HepG2 (cell line): ENCODE results near the gene PAIP2. TPM values are rescaled to one million over a fixed set of nuclear protein-coding genes. Genes with fewer than 3 reads are reported as not detected.

Source experiments
- DPF2 ChIP-seq: sonication (generic); formaldehyde crosslinking; IDR thresholded peaks from 2 replicates; pipeline ENCODE4 v1.4.0; 2020; ENCODE audit warnings: mild to moderate bottlenecking, low read depth, missing genetic modification reagents, borderline replicate concordance
- HNF4G ChIP-seq, 2 experiments: sonication (generic) in 1 of 2; formaldehyde crosslinking in 1 of 2; IDR thresholded peaks; 2 replicates each; pipeline versions ENCODE4 v1.4.0 to v1.6.1; 2011 to 2020; ENCODE audit warnings: borderline replicate concordance in 2 of 2, low read depth in 2 of 2, mild to moderate bottlenecking in 2 of 2, low read length in 1 of 2, missing genetic modification reagents in 1 of 2, moderate library complexity in 1 of 2
- MIER2 ChIP-seq: IDR thresholded peaks from 2 replicates; pipeline ENCODE4 v1.6.1; 2016; ENCODE audit warnings: missing biosample characterization, missing genetic modification reagents
- REL ChIP-seq: sonication (generic); formaldehyde crosslinking; conservative IDR thresholded peaks from 2 replicates; pipeline ENCODE4 v1.8.0; 2022; ENCODE audit warnings: mild to moderate bottlenecking, missing genetic modification reagents, moderate library complexity
- SP140L ChIP-seq: sonication (generic); formaldehyde crosslinking; IDR thresholded peaks from 2 replicates; pipeline ENCODE4 v1.4.0; 2020; ENCODE audit warnings: missing genetic modification reagents, borderline replicate concordance
- XBP1 ChIP-seq: sonication (generic); formaldehyde crosslinking; IDR thresholded peaks from 2 replicates; pipeline ENCODE4 v1.5.0; 2020; ENCODE audit warnings: missing genetic modification reagents
- ZBTB20 ChIP-seq: sonication (generic); formaldehyde crosslinking; IDR thresholded peaks from 2 replicates; pipeline ENCODE4 v1.8.1; 2023; ENCODE audit warnings: missing genetic modification reagents, low read depth, mild to moderate bottlenecking, borderline replicate concordance
- ZNF17 ChIP-seq: sonication (generic); formaldehyde crosslinking; IDR thresholded peaks from 2 replicates; pipeline ENCODE4 v1.5.0; 2020; ENCODE audit warnings: mild to moderate bottlenecking, missing genetic modification reagents
- ZNF547 ChIP-seq: sonication (generic); formaldehyde crosslinking; IDR thresholded peaks from 2 replicates; pipeline ENCODE4 v1.5.1; 2020; ENCODE audit warnings: mild to moderate bottlenecking, missing genetic modification reagents
- polyA plus RNA-seq, 8 experiments: library from polyadenylated mRNA; depleted of rRNA in 3 of 8; stranded (reverse) in 7 of 8; unstranded in 1 of 8; fragments of >200 nt; fragmentation: Illumina TruSeq in 4 of 8; extraction: Trizol in 4 of 8; gene quantifications; 2 replicates each; pipeline versions ENCODE4 v1.2.1 to v1.2.3, GENCODE V29; 2011 to 2016; ENCODE audit warnings: low read depth in 4 of 8, missing spikeins in 1 of 8, mixed read lengths in 1 of 8; ENCODE audit not compliant: insufficient read depth in 1 of 8
- total RNA-seq, 5 experiments: library from RNA; depleted of rRNA; stranded (reverse); fragments of >200 nt; fragmentation: Illumina TruSeq; extraction: Trizol; gene quantifications; 2 replicates each; pipeline ENCODE4 v1.2.3, GENCODE V29; 2016; ENCODE audit warnings: low read depth in 1 of 5
- TF ChIP-seq, protein P1 (sequence below), 2 experiments: sonication (generic) in 1 of 2; formaldehyde crosslinking in 1 of 2; IDR thresholded peaks; 2 replicates each; pipeline versions ENCODE4 v1.6.1 to v1.9.0; 2014 to 2022; ENCODE audit warnings: antibody characterized with exemption in 1 of 2, borderline replicate concordance in 1 of 2, inconsistent platforms in 1 of 2, low read depth in 1 of 2, missing genetic modification reagents in 1 of 2
- TF ChIP-seq, protein P2 (sequence below): IDR thresholded peaks from 2 replicates; pipeline ENCODE4 v1.6.1; 2016; ENCODE audit warnings: missing compliant biosample characterization, missing genetic modification reagents, borderline replicate concordance
- TF ChIP-seq, protein P3 (sequence below): sonication (generic); formaldehyde crosslinking; IDR thresholded peaks from 2 replicates; pipeline ENCODE4 v1.4.0; 2020; ENCODE audit warnings: mild to moderate bottlenecking, missing genetic modification reagents, borderline replicate concordance
- TF ChIP-seq, protein P4 (sequence below): sonication (generic); formaldehyde crosslinking; IDR thresholded peaks from 2 replicates; pipeline ENCODE4 v1.8.1; 2023; ENCODE audit warnings: missing genetic modification reagents, mild to moderate bottlenecking, borderline replicate concordance

PAIP2 gene
- total and polyA plus RNA-seq, 2 of the 13 experiments (the other 11 are each of a cell fraction or from before 2014, with no cell fraction given), result 61.5 to 76.3 TPM

DNA sequence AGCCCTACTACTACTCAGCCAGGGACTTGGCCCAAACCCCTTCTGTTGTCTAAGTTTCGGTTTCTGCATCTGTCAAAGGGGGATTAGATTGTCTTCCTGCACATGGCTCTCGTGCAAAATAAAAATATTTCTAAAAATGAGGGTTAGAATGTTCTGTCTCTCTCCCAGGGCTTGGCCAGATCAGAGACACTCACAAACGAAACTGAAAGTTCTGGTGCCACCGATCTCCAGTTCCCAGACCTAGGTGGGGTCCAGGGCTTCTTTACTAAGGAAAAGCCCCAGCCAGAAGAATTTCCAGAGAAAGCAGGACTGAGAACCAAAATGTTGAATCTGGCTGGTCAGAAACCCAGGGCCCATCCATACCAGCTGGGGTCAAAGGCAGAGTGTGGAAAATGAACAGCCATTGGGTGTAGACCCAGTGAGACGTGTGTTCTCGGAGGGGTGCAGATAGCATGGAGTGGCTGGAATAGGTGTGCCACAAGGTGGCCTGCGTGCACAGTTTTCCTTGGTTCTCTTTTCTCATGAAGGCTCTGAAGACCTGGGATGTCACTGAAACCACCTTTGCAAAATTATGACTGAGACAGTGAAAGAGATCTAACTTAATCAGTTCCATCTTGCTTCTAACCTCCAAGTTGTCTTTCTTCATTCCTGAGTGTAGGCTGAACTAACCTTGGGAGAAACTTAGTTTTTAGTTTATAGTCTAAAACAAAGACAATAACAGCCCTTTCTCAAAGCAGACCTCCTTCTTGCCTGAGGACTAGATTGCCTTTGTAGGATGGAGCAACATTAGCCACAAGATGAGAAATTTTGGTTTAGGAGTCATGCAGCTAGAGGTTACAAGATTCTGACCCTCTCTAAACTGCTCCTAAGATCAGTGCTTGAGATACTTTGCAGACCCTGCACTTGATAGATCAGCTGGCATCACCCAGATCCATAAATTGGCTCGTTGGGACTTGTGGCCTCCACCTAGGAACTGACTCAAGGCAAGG is 43.7 kb downstream of the PAIP2 start (continued):
- TF ChIP-seq, protein P1, sequence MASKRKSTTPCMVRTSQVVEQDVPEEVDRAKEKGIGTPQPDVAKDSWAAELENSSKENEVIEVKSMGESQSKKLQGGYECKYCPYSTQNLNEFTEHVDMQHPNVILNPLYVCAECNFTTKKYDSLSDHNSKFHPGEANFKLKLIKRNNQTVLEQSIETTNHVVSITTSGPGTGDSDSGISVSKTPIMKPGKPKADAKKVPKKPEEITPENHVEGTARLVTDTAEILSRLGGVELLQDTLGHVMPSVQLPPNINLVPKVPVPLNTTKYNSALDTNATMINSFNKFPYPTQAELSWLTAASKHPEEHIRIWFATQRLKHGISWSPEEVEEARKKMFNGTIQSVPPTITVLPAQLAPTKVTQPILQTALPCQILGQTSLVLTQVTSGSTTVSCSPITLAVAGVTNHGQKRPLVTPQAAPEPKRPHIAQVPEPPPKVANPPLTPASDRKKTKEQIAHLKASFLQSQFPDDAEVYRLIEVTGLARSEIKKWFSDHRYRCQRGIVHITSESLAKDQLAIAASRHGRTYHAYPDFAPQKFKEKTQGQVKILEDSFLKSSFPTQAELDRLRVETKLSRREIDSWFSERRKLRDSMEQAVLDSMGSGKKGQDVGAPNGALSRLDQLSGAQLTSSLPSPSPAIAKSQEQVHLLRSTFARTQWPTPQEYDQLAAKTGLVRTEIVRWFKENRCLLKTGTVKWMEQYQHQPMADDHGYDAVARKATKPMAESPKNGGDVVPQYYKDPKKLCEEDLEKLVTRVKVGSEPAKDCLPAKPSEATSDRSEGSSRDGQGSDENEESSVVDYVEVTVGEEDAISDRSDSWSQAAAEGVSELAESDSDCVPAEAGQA (IDR thresholded peaks at IDR 0.05; ENCODE audit: low read depth), result no peak
- TF ChIP-seq, protein P1 (CRISPR knock-in tag; IDR thresholded peaks at IDR 0.05; ENCODE audit: borderline replicate concordance), result no peak
- TF ChIP-seq, protein P2, sequence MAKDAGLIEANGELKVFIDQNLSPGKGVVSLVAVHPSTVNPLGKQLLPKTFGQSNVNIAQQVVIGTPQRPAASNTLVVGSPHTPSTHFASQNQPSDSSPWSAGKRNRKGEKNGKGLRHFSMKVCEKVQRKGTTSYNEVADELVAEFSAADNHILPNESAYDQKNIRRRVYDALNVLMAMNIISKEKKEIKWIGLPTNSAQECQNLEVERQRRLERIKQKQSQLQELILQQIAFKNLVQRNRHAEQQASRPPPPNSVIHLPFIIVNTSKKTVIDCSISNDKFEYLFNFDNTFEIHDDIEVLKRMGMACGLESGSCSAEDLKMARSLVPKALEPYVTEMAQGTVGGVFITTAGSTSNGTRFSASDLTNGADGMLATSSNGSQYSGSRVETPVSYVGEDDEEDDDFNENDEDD (CRISPR knock-in tag), result no peak
- TF ChIP-seq ZBTB20 (CRISPR knock-in tag) (no peak), MIER2 (CRISPR knock-in tag) (no peak), XBP1 (CRISPR knock-in tag) (no peak), HNF4G (IDR thresholded peaks at IDR 0.05; ENCODE audit: borderline replicate concordance, low read depth, low read length) (no peak), HNF4G (CRISPR knock-in tag; IDR thresholded peaks at IDR 0.05; ENCODE audit: borderline replicate concordance, low read depth) (no peak), ZNF547 (no peak), SP140L (CRISPR knock-in tag) (no peak), ZNF17 (CRISPR knock-in tag) (no peak), DPF2 (no peak), REL (CRISPR knock-in tag) (no peak)
- TF ChIP-seq, protein P3, sequence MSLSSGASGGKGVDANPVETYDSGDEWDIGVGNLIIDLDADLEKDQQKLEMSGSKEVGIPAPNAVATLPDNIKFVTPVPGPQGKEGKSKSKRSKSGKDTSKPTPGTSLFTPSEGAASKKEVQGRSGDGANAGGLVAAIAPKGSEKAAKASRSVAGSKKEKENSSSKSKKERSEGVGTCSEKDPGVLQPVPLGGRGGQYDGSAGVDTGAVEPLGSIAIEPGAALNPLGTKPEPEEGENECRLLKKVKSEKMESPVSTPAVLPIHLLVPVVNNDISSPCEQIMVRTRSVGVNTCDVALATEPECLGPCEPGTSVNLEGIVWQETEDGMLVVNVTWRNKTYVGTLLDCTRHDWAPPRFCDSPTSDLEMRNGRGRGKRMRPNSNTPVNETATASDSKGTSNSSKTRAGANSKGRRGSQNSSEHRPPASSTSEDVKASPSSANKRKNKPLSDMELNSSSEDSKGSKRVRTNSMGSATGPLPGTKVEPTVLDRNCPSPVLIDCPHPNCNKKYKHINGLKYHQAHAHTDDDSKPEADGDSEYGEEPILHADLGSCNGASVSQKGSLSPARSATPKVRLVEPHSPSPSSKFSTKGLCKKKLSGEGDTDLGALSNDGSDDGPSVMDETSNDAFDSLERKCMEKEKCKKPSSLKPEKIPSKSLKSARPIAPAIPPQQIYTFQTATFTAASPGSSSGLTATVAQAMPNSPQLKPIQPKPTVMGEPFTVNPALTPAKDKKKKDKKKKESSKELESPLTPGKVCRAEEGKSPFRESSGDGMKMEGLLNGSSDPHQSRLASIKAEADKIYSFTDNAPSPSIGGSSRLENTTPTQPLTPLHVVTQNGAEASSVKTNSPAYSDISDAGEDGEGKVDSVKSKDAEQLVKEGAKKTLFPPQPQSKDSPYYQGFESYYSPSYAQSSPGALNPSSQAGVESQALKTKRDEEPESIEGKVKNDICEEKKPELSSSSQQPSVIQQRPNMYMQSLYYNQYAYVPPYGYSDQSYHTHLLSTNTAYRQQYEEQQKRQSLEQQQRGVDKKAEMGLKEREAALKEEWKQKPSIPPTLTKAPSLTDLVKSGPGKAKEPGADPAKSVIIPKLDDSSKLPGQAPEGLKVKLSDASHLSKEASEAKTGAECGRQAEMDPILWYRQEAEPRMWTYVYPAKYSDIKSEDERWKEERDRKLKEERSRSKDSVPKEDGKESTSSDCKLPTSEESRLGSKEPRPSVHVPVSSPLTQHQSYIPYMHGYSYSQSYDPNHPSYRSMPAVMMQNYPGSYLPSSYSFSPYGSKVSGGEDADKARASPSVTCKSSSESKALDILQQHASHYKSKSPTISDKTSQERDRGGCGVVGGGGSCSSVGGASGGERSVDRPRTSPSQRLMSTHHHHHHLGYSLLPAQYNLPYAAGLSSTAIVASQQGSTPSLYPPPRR (CRISPR knock-in tag), result no peak
- TF ChIP-seq, protein P4, sequence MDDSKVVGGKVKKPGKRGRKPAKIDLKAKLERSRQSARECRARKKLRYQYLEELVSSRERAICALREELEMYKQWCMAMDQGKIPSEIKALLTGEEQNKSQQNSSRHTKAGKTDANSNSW (CRISPR knock-in tag), result no peak
